Nephron progenitor cell (in vitro differentiated cells): ENCODE results near the gene CHFR.
"Not testable (repeated sequence)": the region's sequence is repeated elsewhere in the genome, so short reads cannot be mapped to it uniquely, and the experiment has no call there.

Experiments
- DNase-seq: peaks from one replicate; pipeline ENCODE4 v3.0.0; 2021
- H3K27ac Mint-ChIP-seq: 2 replicates; pipeline ENCODE4 v1.8.0; 2021; ENCODE audit warnings: mild to moderate bottlenecking, moderate library complexity, mixed read lengths
- H3K27me3 Mint-ChIP-seq: 2 replicates; pipeline ENCODE4 v1.8.0; 2021; ENCODE audit warnings: mild to moderate bottlenecking, low read depth, mixed read lengths; ENCODE audit not compliant: poor library complexity
- H3K36me3 Mint-ChIP-seq: 2 replicates; pipeline ENCODE4 v1.8.0; 2021; ENCODE audit warnings: low read depth, mixed read lengths
- H3K4me1 Mint-ChIP-seq: 2 replicates; pipeline ENCODE4 v1.8.0; 2021; ENCODE audit warnings: mixed read lengths
- H3K4me3 Mint-ChIP-seq: 2 replicates; pipeline ENCODE4 v1.8.0; 2021; ENCODE audit warnings: mild to moderate bottlenecking, moderate library complexity, mixed read lengths
- H3K9me3 Mint-ChIP-seq: 2 replicates; pipeline ENCODE4 v1.8.0; 2021; ENCODE audit warnings: mild to moderate bottlenecking, moderate library complexity, mixed read lengths
- CTCF ChIP-seq: fragments of 200-600 bp; sonication (generic); IDR thresholded peaks from 2 replicates; pipeline ENCODE4 v1.5.0; 2021; ENCODE audit warnings: antibody characterized with exemption

Gene CHFR

GRCh38 chr12:132872073-132872855 is 15.1 kb downstream of the CHFR start:
- DNase-seq, result no peak
- peaks cover 7% of the 10 kb centered on the region for H3K4me1 Mint-ChIP-seq
- H3K27ac Mint-ChIP-seq, result peak overlapping the region; percentile 69
- peaks cover 48% of the 10 kb centered on the region for H3K36me3 Mint-ChIP-seq
- H3K27me3 Mint-ChIP-seq, result no peaks in the 10 kb centered on the region
- H3K4me3 Mint-ChIP-seq, result no peak overlapping the region
- TF ChIP-seq CTCF, result no peak
- no peaks in the 10 kb centered on the region for H3K9me3 Mint-ChIP-seq

GRCh38 chr12:132869551-132869950 is 17.9 kb downstream of the CHFR start:
- Mint-ChIP-seq H3K27me3 (no peaks in the 10 kb centered on the region), H3K36me3 (peaks cover 50% of the 10 kb centered on the region), H3K4me3 (no peak overlapping the region), H3K27ac (no peak overlapping the region), H3K9me3 (no peaks in the 10 kb centered on the region), H3K4me1 (peaks cover 7% of the 10 kb centered on the region)
- no peak for TF ChIP-seq CTCF
- no peak for DNase-seq

GRCh38 chr12:132866251-132866828 is 21.1 kb downstream of the CHFR start:
- Mint-ChIP-seq H3K36me3 (peaks cover 53% of the 10 kb centered on the region), H3K27ac (no peak overlapping the region), H3K9me3 (no peaks in the 10 kb centered on the region), H3K27me3 (no peaks in the 10 kb centered on the region), H3K4me1 (peaks cover 7% of the 10 kb centered on the region), H3K4me3 (no peak overlapping the region)
- no peak for TF ChIP-seq CTCF
- DNase-seq, result no peak

GRCh38 chr12:132861558-132861957 is 25.8 kb downstream of the CHFR start:
- H3K27me3 Mint-ChIP-seq, result no peaks in the 10 kb centered on the region
- no peak overlapping the region for H3K4me3 Mint-ChIP-seq
- TF ChIP-seq CTCF, result no peak
- no peaks in the 10 kb centered on the region for H3K9me3 Mint-ChIP-seq
- H3K36me3 Mint-ChIP-seq, result peaks cover 54% of the 10 kb centered on the region
- H3K4me1 Mint-ChIP-seq, result no peaks in the 10 kb centered on the region
- no peak overlapping the region for H3K27ac Mint-ChIP-seq
- no peak for DNase-seq

GRCh38 chr12:132858718-132859266 is 28.6 kb downstream of the CHFR start:
- DNase-seq, result no peak
- Mint-ChIP-seq H3K27ac (peak overlapping the region; percentile 22), H3K27me3 (no peaks in the 10 kb centered on the region), H3K9me3 (no peaks in the 10 kb centered on the region), H3K36me3 (peaks cover 59% of the 10 kb centered on the region), H3K4me1 (no peaks in the 10 kb centered on the region), H3K4me3 (no peak overlapping the region)
- no peak for TF ChIP-seq CTCF

GRCh38 chr12:132857019-132857418 is 30.4 kb downstream of the CHFR start:
- not testable (repeated sequence) for H3K9me3 Mint-ChIP-seq, H3K27ac Mint-ChIP-seq, H3K27me3 Mint-ChIP-seq, H3K4me3 Mint-ChIP-seq, H3K4me1 Mint-ChIP-seq, DNase-seq
- peaks cover 54% of the 10 kb centered on the region for H3K36me3 Mint-ChIP-seq
